OCI-LY1 (cell line): Measurements from ENCODE around the gene RGS19.

Experiments
- CTCF ChIP-seq: fragments of 200-600 bp; sonication (generic), shearing (Covaris generic); IDR thresholded peaks from 2 replicates; pipeline ENCODE4 v1.5.1; 2017; ENCODE audit warnings: mild to moderate bottlenecking, antibody characterized with exemption, low read length, moderate library complexity, mixed read lengths
- EZH2 ChIP-seq: fragments of 200-600 bp; sonication (generic), shearing (Covaris generic); IDR thresholded peaks from 2 replicates; pipeline ENCODE4 v1.8.0; 2017; ENCODE audit warnings: borderline replicate concordance, mixed run types, mild to moderate bottlenecking, antibody characterized with exemption, low read length, moderate library complexity, mixed read lengths

GRCh38 chr20:64069614-64070243 is 9.6 kb downstream of the RGS19 start:
- TF ChIP-seq CTCF (peak; percentile 59), EZH2 (no peak)
